GM21526 (cell line): ENCODE measurements around the gene SHISA4.

ENCODE experiments used
- ATAC-seq: cut with Tn5 transposase; IDR thresholded peaks from one replicate; pipeline ENCODE4 v1.9.1; 2021; ENCODE audit warnings: moderate library complexity; ENCODE audit not compliant: unreplicated experiment, low FRiP score

The SHISA4 gene

DNA sequence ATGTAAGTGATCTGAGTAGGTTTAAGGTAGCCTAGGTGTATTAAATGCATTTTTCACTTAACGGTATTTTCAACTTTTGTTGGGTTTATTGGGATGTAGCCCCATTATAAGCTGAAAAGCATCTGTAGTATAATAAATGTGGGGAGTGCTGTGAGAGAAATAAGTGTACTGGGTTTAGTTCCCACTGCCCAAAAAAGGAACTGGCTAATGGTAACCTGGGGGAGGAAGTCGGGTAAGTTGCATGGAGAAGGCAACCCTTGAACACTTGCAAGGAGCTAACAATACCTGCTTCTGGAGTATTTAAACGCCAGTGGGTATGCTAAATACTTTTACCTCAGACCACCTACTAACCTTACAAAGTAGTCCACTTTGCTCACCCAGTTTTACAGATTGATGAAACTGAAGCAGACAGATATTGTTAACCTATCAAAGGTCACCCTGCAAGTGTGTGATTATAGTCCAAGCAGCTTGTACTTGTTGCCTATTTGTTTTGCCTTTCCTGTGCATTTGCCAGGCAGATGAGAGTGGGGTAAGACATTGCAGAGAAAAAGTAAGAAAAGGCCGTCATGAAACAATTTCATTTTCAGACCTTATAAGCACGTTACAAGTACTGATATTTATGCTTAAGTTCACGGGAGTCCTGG, 7.6 kb upstream of the SHISA4 start:
- no peak for ATAC-seq

DNA sequence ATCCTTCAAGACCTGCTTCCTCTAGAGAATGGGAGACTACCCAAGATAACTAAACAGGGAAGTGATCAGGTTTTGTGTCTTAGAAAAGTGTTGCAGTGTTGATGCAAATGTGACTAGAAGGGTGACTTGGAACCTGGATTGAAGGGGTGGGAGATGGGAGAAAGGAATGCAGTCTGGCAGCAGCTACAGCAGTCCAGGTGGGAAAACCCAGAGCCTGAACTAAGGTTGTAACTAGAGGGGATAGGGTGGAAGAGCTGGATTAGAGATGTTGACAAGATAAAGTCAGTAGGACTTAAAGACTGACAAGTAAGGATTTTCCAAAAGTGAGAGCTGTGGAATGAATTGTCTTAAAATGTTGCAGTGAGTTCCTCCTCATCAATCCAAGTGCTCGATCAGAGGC, 7.1 kb upstream of the SHISA4 start:
- ATAC-seq = no peak

DNA sequence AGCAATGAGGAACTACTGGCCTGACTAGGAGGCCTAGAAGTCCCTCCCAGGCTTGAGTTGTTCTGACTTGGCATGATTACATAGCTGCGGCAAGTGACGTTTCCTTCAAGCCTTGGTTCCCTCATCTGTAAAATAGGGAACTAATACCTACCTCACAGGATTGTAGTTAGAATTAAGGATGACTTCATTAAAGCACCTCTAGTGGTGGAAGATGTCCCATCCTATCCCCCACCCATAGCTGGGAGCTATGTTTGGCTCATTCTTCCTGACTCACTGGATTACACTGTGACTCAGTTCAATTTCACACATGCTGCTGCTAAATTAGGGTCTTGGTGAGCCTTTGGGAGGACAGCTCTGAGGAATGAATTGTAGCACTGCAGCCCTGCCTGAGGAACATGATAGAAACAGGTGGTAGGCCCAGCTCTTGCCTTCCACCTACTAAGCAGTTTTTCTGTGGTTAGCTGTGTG, 6.0 kb upstream of the SHISA4 start:
- no peak for ATAC-seq

DNA sequence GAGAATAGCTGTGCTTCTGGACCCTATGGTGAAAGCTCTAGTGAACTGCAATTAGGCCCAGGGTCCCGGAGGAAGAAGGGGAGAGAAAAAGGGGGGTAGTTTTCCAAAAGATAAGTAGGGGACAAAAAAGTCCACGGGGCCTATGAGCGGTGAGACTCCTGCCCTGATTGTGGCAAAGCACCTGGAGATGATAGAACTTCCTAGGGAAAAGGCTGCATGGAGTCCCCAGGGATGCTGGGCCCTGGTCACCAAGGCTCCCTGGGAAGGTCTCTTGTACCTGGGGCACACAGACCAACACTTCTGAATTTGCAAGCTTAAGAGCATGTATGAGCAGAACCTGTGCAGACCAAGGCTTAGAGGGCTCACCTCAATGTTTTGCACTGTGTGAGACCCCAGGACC, 5.4 kb upstream of the SHISA4 start:
- no peak for ATAC-seq

DNA sequence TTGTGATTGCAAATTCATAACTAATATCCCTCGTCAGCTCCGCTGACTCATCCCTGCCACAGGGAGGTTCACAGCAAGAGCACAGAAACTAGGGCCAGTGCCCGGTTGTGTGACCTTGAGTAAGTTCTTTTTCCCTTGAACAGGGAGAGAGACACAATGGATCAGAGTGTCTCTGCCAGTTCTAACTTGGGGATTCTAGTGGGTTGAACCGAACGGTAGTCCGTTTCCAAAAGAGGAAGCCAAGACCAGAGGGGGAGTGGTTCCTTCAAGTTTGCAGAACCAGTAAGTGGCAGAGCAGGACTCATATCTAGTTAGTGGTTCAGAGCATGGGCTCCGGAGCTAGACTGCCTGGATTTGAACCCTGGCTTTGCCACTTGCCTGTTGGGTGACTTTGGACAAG, 4.9 kb upstream of the SHISA4 start:
- ATAC-seq = no peak

DNA sequence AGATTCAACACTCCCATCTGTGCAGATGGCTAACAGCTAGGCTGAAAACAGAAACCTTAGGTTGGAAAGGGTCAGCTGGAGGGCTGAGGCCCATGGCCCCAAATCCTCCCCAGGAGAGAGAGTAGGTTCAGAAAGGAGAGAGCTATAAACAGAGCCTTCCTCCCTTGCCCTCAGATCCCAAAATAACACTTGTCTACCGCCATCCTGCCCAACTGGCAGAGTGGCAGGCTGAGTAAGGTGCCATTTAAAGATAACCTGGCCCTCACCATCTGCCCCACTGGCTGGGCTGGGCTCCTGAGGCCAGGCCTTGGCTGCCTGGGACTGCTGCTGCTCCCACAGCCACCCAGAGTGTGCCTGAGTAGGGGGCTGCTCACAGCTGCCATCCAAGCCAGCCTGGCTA, 4.3 kb upstream of the SHISA4 start:
- no peak for ATAC-seq

DNA sequence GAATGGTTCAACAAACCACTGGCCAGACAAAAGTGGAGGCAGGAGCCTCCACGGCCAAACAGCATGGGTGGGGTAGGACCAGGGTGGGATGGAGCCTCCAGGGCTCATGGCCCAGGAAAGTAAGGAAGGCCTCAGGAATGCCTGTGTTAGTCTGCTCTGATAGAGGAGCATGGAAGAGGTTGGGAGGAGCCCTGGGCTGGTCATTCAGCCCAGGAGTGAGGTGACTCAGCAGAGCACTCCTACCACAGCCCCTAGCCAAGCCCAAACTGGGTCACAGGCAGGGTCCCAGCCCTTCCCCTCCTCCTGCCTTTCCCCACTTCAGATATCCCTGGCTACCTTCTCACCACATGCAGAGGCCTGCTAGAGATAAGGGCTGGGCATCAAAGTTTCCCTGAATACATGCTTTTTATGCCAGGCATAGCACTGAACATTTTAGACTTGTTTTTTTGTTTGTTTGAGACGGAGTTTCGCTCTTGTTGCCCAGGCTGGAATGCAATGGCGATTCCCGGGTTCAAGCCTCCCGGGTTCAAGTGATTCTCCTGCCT, 3.1 kb upstream of the SHISA4 start:
- ATAC-seq = no peak

DNA sequence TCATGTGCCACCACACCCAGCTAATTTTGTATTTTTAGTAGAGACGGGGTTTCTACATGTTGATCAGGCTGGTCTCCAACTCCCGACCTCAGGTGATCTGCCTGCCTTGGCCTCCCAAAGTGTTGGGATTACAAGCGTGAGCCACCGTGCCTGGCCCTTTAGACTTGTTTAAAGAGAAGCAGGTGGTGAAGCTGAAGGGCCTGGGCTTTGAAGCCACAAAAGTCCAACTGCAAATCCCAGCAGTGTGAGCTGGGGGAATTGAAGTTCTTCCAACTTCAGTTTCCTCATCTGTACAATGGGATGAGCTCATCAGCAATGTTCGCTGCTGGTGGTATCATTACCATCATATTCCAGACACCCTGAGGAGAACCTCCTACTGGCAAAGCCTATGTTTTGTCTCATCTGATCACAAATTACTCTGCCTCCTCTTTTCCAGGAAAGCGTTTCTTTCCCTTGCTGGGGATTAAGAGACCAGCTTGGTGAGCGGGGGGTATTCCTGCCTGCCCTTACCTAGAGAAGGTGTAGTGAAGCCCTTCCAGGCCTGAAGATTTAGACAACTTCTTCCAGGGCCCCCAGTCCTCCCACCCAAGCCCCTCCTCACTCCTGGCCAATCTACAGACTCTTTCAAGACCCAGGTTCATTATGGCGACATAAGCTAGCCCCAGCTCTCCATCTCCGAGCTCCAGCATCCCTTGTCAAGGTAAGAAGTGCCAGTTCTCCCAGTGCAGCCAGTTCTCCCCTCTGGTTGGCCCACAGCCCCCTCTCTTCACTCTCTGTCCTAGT, 2.4 kb upstream of the SHISA4 start:
- no peak for ATAC-seq

DNA sequence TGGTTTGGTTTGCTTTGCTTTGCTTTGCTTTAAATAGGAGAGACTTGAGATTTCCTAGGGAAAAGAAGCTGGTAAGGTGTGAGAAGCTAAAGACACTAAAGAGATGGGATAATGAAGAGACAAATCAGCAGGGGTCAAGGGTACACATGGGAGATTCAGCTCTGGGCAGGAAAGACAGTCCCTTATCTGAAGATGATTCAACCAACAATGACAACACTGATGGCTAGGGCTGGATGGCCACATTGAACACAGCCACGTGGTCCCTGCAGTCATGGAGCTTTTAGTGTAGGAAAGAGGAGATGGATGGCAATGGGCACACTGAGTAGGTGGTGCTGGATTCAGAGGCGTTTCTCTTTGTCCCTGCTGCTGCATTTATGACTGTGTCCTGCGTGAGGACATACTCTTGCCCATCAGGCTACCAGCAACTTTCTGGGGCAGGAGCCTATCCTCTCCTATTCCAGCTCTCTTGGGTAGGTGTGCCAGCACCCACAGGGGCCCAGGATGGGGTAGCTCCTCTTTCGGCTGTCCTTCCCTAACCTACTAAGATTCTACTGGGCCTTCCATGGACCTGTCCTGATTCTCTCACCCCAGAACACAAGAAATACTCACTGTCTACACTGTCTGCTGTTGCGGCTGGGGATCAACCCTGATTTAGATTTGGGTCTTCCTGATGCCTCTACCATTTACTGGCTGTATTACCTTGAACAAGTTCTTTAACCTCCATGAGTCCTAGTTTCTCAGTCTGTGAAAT, 1.4 kb upstream of the SHISA4 start:
- no peak for ATAC-seq

DNA sequence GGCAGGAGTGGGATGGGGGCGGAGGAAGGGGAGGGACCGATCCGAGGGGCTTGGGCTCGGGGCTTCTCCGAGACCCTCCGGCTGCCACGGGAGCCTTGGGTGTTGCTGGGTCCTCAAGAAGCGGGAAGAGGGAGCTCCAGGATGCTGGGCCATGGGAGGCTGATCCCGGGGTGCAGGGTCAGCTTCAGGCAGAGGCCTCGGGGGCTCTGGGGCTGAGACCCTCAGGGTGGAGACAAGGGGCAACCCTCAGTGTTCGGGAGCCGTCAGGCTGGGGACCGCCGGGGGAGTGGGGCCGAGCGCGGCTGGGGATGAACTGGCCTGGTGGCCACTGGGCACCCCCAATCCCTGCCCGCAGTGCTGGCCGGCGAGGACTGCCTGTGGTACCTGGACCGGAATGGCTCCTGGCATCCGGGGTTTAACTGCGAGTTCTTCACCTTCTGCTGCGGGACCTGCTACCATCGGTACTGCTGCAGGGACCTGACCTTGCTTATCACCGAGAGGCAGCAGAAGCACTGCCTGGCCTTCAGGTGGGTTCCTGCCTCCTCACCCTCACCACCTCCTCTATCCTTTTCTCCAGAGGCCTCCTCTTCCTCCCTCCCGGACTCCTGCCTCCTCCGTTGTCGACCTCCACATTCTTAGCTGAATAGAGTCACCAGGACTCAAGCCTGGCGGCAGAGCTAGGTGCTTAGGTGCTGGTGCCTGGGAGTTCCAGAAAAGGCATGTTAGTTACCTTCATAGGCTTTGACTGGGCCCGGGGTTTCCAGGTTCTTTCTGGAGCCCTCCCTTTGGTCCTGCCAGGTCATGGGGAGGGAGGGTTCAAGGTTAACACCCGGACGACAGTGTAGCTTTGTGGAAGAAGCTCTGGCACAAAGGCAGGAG, 631 bp downstream of the SHISA4 start:
- no peak for ATAC-seq

DNA sequence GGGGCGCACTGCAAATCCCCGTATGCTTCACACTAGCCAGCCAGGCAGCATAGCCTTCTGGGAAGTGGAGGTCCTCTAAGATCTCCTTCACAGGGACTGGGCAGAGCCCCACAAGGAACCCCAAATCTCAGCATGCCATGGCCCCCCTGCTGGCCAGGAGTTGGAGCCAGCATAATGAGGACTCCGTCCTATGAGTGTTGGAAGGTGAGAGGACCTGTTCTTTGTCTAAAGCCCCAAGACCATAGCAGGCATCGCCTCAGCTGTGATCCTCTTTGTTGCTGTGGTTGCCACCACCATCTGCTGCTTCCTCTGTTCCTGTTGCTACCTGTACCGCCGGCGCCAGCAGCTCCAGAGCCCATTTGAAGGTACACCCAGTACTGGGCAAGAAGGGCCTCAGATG, 1.5 kb downstream of the SHISA4 start:
- no peak for ATAC-seq

DNA sequence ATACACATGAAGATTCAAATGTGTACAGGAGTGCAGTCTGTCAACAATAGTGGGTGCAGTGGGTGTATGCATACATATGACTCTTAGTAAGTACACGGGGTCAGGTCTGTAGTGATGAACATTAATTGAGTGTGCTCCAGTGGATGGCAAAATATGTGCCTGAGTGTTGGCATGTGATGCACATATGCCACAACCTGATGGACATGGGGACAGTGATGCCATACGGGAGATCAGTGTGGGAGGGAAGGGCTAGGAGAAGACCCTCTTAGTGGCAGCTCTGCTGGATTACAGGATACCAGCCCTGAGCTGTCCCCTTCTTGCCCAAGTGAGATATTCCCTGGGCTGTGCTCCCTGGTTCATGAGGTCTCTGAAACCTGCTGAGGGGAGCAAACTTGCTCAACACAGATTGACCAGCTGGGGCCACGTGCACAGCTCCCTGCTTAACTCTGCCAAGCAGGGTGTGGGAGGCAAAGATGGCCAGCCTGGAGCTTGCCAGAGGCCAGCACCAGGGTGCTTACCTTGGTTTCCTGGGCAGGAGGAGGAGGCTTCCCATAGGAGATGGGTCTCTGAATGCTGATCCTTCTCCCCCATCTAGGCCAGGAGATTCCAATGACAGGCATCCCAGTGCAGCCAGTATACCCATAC, 2.2 kb downstream of the SHISA4 start:
- ATAC-seq = no peak

DNA sequence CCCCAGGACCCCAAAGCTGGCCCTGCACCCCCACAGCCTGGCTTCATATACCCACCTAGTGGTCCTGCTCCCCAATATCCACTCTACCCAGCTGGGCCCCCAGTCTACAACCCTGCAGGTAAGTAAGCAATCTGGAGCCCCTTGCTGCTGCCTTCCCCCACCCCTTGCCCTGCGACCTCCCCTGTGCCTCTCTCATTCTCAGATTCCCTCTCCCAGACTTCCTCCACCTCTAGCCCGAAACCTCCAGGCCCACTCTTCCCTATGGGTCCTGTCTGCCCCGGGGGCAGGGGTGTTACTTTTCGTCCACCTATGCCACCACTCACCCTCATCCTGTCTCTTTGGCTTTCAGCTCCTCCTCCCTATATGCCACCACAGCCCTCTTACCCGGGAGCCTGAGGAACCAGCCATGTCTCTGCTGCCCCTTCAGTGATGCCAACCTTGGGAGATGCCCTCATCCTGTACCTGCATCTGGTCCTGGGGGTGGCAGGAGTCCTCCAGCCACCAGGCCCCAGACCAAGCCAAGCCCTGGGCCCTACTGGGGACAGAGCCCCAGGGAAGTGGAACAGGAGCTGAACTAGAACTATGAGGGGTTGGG, 2.9 kb downstream of the SHISA4 start:
- no peak for ATAC-seq

DNA sequence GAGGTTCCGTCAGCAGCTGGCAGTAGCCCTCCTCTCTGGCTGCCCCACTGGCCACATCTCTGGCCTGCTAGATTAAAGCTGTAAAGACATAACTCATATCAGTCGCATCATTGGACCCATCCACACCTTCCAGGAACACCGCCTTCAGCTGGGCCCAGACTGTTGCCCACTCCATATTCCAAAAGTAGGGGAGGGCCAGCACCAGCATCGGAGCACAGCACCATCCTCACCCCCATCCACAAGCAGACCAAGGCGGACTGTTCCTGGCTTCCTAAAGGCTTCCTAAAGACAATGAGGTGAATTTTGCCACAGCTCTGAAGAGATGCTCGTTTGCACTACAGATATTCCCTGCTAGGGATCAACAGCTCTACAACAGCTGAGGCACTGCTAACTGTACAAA, 3.5 kb downstream of the SHISA4 start:
- ATAC-seq = no peak

DNA sequence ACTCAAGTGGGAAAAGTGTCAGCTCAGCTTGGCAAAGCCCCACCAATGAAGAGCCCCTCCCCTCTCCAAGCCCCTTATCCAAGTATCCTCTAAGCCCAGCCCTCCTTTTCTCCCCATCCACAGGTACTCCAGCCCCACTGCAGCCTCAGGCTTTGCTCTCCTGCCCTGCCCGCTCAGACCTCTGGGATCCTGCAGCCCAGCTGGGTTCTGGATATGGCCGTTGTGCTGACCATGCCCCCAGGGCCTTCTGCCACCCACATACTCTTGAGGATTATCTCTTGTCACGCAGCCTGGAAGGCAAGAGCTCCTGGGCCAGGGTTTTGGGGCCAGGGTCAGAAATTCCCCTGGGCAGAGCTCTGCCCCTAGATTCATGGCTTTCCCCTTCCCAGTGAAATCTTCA, 4.7 kb downstream of the SHISA4 start:
- no peak for ATAC-seq

DNA sequence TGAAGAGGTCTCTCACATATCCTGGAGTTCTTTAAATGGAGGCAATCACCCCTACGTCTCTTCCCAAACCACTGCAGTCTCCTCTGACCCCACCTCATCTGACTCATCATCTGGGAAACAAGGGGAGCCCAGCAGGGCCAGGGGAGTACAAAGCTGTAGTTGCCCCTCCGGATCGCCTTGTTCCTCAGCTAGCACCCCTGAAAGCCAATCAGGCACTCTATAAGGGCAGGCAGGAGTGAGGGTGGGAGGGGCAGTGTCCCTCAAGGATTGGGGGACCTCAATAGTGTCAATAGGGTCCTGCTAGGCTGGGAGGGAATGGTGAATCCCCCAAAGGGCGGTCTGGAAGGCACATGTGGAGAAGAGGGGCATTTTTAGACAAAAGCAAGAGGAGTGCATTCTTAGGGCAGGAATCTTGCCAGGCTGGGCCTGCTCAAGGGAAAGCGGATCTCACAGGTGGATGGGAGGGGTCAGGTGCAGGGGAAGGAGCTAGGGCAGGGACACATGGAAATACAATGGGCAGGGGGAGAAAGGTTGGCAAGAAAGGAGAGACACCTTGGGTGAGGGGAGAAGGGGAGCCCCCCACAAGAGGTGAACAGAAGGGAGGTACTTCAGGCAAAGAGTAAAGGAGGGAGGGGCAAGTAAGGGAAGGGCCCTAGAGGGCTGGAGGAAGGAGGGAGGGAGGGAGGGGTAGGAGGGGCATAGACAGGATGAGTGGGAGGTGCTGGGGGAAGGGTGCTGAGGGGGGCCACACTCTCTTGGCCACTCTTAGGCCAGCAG, 5.8 kb downstream of the SHISA4 start:
- ATAC-seq = no peak

DNA sequence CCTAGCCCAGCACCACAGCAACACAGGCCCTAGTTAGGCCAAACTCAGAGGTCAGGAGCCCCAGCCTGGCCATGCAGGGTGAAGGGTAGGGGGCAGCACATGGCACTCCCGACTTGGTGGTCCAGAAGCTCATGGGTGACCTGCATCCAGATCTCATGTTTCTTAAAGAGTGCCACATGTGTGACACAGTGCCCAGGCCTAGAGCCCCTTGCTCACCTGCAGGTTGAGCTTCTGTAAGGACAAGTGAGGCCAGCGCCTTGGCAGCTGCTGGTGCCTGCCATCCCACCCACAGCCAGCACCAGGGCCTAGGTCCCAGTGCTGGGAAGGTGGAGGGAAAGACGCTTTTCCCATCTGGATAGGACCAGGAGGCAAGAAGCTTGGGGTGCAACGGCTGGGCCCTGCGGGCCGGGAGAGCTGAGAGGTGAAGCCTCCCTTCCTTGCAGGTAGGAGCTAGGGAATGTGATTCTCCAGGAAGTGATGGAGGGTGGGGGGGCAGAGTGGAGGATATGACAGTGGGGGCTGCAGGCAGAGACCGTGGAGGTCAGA, 6.5 kb downstream of the SHISA4 start:
- ATAC-seq = no peak
